ENCODE results near the gene CDC34.

The CDC34 gene

GRCh38 chr19:497491-497868 lies 34.1 kb upstream of the CDC34 start:
- no peak for DNase-seq (ENCODE audit: low spot score)

- no peak for DNase-seq (ENCODE audit: low spot score)
These were observed 33.6 kb upstream of the CDC34 start for GRCh38 chr19:497869-498510.

DNA sequence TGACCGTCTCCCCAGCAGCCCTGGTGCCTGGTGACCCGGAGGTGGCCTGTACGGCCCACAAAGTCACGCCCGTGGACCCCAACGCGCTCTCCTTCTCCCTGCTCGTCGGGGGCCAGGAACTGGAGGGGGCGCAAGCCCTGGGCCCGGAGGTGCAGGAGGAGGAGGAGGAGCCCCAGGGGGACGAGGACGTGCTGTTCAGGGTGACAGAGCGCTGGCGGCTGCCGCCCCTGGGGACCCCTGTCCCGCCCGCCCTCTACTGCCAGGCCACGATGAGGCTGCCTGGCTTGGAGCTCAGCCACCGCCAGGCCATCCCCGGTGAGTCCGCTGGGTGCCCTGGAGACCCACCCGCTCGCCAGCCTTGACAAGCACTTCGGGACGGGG lies 33.1 kb upstream of the CDC34 start:
- no peak for DNase-seq (ENCODE audit: low spot score)

- DNase-seq (ENCODE audit: low spot score): no peak
These were observed 32.5 kb upstream of the CDC34 start for GRCh38 chr19:498977-499623.

- no peak for DNase-seq (ENCODE audit: low spot score)
These were observed 29.9 kb upstream of the CDC34 start for GRCh38 chr19:501646-502045.

DNA sequence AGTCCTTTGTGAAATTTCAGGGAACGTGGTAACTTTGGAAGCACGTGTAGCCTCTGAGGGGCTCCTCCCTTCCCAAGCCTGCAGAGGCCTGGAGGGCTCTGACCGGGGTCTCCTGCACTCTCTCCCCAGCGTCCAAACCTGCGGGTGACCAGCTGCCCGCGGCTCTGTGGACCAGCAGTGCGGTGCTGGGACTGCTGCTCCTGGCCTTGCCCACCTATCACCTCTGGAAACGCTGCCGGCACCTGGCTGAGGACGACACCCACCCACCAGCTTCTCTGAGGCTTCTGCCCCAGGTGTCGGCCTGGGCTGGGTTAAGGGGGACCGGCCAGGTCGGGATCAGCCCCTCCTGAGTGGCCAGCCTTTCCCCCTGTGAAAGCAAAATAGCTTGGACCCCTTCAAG lies 26.9 kb upstream of the CDC34 start:
- DNase-seq (ENCODE audit: low spot score): no peak

DNA sequence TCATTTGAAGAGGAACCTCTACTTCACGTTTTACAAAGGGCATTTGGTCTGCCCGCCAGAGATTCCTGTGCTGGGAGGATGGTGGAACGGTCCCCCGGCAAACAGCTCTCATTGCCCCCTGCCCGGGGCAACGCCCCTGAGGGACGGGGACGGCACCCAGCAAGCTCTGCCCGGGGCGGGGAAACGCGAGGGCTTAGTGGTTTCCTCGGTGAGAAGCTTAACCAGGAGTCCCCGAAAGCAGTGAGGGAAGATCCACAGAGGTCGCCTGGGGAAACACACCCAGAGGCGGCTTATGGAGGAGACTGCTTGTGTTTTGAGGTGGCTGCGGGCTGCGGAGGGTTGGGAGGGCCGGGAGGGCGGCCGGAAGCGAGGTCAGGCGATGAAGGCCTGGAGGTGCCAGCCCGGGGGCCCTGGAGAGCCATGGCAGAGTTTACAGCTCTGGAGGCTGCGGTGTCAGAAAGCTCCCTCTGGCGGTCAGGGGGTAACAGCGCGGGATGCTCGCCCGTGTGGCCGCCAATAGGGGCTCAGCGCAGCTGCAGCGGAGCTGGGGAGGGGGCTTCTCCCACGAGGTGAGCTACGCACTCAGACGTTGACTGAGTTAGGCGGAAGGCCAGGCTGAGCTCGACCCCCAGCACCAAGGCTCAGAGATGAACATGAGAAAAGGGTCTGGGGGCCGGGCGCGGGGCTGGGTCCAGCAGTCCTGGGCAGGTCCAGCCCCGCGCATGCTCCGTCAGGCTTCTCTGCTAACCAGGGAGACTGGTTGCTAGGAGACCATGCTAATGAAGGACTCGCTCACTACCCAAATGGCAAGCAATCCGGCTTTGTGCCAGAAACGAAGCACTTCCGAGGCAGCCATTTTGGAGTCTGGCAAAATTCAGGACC lies 24.9 kb upstream of the CDC34 start:
- peak; percentile 98 for DNase-seq (ENCODE audit: low spot score)

DNA sequence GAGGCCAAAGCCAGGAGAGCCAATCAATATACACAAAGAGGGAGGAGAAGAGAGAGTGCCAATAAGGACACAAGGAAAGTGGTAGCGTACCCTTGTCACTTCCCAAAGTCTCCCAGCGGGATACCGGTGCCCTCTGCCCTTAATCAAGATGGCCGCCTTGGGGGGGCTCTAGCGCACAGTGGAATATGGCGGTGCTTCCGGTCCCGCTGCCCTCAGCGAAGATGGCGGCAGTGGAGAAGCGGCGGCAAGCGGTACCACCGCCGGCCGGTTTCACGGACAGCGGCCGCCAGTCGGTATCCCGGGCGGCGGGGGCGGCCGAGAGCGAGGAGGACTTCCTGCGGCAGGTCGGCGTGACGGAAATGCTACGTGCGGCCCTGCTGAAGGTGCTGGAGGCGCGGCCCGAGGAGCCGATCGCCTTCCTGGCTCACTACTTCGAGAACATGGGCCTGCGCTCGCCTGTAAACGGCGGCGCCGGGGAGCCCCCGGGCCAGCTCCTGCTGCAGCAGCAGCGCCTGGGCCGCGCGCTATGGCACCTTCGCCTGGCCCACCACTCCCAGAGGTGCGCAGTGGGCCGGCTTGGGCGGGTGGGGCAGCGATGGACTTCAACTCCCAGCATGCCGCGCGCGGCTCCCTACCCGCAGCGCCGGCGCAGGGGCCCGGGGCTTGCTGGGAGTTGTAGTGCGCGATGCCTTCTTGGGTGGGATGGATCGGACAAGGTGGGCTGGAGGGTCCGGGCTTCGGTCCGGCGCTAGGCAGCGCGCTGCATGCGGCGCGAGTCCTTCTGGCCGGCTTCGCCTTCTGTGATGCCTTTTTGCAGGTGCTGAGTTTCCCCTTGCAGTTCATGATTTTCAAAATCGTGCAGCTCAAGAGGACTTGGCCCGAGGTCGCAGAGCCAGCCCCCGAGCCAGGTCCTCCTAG lies 24.0 kb upstream of the CDC34 start, which contains the start of gene TPGS1:
TSS of gene TPGS1 (plus strand) at position 212 of the 918 bp plus-strand sequence. CDS start at position 222, 10 bp downstream.
- DNase-seq (ENCODE audit: low spot score): peak; percentile 69

DNA sequence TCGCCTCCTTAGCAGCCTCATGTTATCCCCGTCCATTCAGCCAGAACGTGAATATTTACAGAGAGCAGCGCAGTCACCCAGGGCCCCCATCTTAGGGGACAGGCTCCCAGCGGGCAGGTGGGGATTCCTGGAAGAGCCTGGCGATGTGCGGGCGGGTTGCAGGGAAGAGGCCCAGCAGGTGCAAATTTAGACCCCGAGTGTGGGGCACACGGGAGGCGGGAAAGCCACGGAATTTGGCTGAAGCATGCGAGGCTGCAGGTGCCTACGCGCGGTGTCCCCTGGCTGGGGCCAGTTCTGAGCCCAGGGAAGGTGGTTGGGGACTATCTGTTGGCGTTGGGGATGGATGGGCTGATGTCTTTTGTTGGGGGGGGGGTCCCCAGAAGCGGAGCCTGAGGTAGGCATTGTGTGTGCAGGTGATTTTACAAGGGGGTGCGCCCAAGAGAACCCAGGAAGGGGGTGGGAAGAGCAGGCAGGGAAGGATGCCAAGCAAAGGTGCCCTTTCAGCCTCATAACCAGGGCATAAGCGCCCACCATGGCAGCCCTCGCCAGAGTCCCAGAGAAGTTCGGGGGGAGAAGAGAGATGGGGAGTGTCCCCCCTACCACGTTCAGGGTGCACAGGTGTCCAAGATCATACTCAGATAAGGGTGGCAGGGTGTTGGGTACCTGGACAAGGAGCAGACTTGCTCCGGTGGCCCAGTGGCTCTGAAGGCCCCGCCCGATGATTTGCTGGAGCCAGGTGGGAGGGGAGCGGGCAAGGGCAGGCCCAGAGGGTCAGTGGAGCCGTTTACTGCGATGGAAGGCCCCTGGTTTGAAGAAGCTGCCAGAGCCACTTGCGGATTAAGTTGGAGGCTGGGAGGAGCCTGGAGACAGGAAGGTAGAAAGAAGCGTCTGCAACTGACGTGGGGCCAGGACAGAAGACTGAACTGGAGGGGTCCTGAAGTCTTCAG lies 23.1 kb upstream of the CDC34 start:
- no peak for DNase-seq (ENCODE audit: low spot score)

DNA sequence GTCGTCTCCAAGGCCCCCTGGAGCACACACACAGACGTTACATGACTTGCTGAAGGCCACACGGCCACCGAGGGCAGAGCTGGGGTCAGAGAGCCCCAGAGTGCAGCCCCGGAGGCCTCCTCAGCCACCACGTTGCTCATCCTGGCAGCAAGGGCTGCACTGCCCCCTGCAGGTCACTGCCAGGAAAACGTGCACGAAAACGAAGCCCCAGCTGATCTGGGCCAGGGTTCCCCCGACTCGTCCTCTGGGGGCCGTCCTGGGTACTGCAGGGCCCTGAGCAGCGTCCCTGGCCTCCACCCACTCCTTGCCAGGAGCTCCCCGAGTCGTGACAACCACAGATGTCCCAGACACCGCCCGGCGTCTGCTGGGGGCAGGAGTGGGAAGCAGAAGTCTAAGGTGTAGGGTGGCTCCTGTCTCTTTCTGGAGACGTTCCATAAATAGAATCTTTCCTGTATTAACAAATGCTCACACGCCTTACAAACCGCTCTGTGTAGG lies 20.9 kb upstream of the CDC34 start:
- peak; percentile 93 for DNase-seq (ENCODE audit: low spot score)

- DNase-seq (ENCODE audit: low spot score): peak; percentile 92
These were observed 20.3 kb upstream of the CDC34 start for GRCh38 chr19:511101-511851.

GRCh38 chr19:512547-513365 lies 18.8 kb upstream of the CDC34 start:
- DNase-seq (ENCODE audit: low spot score): no peak

GRCh38 chr19:513368-514165 lies 18.0 kb upstream of the CDC34 start:
- DNase-seq (ENCODE audit: low spot score): no peak

GRCh38 chr19:514166-514663 lies 17.3 kb upstream of the CDC34 start:
- DNase-seq (ENCODE audit: low spot score): no peak

DNA sequence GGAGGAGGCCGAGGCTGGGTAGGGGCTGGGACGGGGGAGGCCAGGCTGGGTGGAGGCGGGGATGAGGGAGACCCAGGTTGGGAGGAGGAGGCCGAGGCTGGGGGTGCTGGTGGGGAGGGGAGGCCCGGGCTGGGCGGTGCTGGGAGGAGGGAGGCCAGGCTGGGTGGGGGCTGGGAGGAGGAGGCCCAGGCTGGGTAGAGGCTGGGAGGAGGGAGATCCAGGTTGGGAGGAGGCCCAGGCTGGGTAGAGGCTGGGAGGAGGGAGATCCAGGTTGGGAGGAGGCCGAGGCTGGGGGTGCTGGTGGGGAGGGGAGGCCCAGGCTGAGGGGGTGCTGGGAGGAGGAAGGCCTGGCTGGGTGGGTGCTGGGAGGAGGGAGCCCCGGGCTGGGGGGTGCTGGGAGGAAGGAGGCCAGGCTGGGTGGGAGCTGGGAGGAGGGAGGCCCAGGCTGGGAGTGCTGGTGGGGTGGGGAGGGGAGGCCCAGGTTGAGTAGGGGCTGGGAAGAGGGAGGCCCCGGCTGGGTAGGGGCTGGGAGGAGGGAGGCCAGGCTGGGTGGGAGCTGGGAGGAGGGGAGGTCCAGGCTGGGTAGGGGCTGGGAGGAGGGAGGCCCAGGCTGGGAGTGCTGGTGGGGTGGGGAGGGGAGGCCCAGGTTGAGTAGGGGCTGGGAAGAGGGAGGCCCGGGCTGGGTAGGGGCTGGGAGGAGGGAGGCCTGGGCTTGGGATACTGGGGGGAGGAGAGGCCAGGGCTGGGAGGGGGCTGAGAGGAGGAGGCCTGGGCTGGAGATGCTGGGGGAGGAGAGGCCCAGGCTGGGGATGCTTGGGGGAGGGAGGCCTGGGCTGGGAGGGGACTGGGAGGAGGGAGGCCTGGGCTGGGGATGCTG lies 13.6 kb upstream of the CDC34 start:
- DNase-seq (ENCODE audit: low spot score): no peak

GRCh38 chr19:518598-519231 lies 12.8 kb upstream of the CDC34 start:
- DNase-seq (ENCODE audit: low spot score): peak; percentile 62

All from CD4-positive, alpha-beta T cell treated with Interleukin-6 at 100 ng/mL for 8 hours (primary cell).